Spleen (tissue), 11 donors: ENCODE measurements around the gene GABBR2. TPM values are rescaled to one million over a fixed set of nuclear protein-coding genes. Genes with fewer than 3 reads are reported as not detected.

ENCODE experiments used
- DNase-seq: peaks from one replicate; pipeline ENCODE4 v3.0.0-alpha.2; 2020
- H3K27ac ChIP-seq, 8 donors: fragments of 200-600 bp; sonication (generic) in 7 of 8; 1 replicate in 4 of 8; 2 replicates in 4 of 8; pipeline versions ENCODE4 v1.5.0 to v1.8.0; 2016 to 2021; ENCODE audit warnings: inconsistent platforms in 4 of 8, mild to moderate bottlenecking in 4 of 8, moderate library complexity in 1 of 8
- H3K27me3 ChIP-seq, 7 donors: fragments of 200-600 bp; sonication (generic) in 6 of 7; replicated peaks in 1 of 7; 1 replicate in 4 of 7; 2 replicates in 3 of 7; pipeline versions ENCODE4 v1.5.0 to v1.8.0; 2016 to 2021; ENCODE audit warnings: inconsistent platforms in 3 of 7, mild to moderate bottlenecking in 1 of 7
- H3K36me3 ChIP-seq, 6 donors: fragments of 200-600 bp; sonication (generic) in 5 of 6; 1 replicate in 4 of 6; 2 replicates in 2 of 6; pipeline versions ENCODE4 v1.5.0 to v1.8.0; 2016 to 2021; ENCODE audit warnings: inconsistent platforms in 2 of 6
- H3K4me1 ChIP-seq, 6 donors: fragments of 200-600 bp; sonication (generic) in 5 of 6; 1 replicate in 3 of 6; 2 replicates in 3 of 6; pipeline versions ENCODE4 v1.5.0 to v1.8.0; 2016 to 2021; ENCODE audit warnings: inconsistent platforms in 3 of 6
- H3K4me3 ChIP-seq, 8 donors: fragments of 200-600 bp; sonication (generic) in 7 of 8; 1 replicate in 4 of 8; 2 replicates in 4 of 8; pipeline versions ENCODE4 v1.5.0 to v1.8.0; 2016 to 2021; ENCODE audit warnings: inconsistent platforms in 4 of 8, mild to moderate bottlenecking in 4 of 8, moderate library complexity in 2 of 8
- H3K9me3 ChIP-seq, 8 donors: fragments of 200-600 bp; sonication (generic) in 7 of 8; 1 replicate in 4 of 8; 2 replicates in 4 of 8; pipeline versions ENCODE4 v1.5.0 to v1.8.0; 2016 to 2021; ENCODE audit warnings: inconsistent platforms in 4 of 8
- CTCF ChIP-seq, 11 experiments: fragments of 200-600 bp in 7 of 11; fragments of 450-650 bp in 4 of 11; sonication (generic) in 4 of 11; IDR thresholded peaks in 8 of 11; conservative IDR thresholded peaks in 3 of 11; 1 replicate in 7 of 11; 2 replicates in 4 of 11; pipeline versions ENCODE4 v1.4.0 to v1.8.0; 2016 to 2021; ENCODE audit warnings: antibody characterized with exemption in 11 of 11, inconsistent platforms in 4 of 11, mild to moderate bottlenecking in 1 of 11
- POLR2A ChIP-seq, 3 donors: fragments of 450-650 bp; IDR thresholded peaks; one replicate each; pipeline ENCODE4 v1.5.1; 2017; ENCODE audit warnings: antibody characterized with exemption in 3 of 3, mild to moderate bottlenecking in 1 of 3
- POLR2AphosphoS5 ChIP-seq, 3 donors: sonication (generic); formaldehyde crosslinking; IDR thresholded peaks; one replicate each; pipeline ENCODE4 v1.5.1; 2017; ENCODE audit warnings: antibody characterized with exemption in 3 of 3
- WGBS, 5 donors: extraction: QIAGEN DNeasy Blood & Tissue Kit in 3 of 5; methylation state at CpG; one replicate each; pipeline versions ENCODE4 v1.1.5 to v1.1.7; 2013 to 2018; 5-methylcytosine and 5-hydroxymethylcytosine counted together
- intact Hi-C: fragments of 100-400 bp; cut with DNase I; formaldehyde crosslinking; loops from one replicate; pipeline ENCODE4 v1.15.0; 2023; ENCODE audit warnings: low total_unique reads
- polyA plus RNA-seq, 3 donors: library from polyadenylated mRNA; stranded (reverse); fragments of 200-250 nt; gene quantifications; one replicate each; pipeline ENCODE4 v1.2.1, GENCODE V29; 2013
- total RNA-seq, 7 donors: library from RNA; depleted of rRNA in 3 of 7; stranded (reverse); fragments of >200 nt in 3 of 7; fragmentation: NEBNext Ultra II Directional in 4 of 7; extraction: Animal tissue kit (Norgen Biotek cat#: 25700) in 4 of 7; gene quantifications; one replicate each; pipeline versions ENCODE4 v1.1.0 to v1.2.1, GENCODE V29; 2016 to 2021
- donor health status: healthy with polysubstance abuse.
- donor health status: DM: no; HTN: no; CAD: no; lungs with moderate emphysema.
- donor health status: DM: no; HTN: no; CAD: no.
- donor health status: Bipolar disorder and iron deficiency.
- donor health status: healthy.
- donor health status: DM: no; HTN: no; CAD: no.
- donor health status: DM: yes; HTN: yes; CAD: no.

The GABBR2 gene
- total and polyA plus RNA-seq, 10 donors = 0.03 to 0.32 (median 0.07) TPM; not detected in 7

GRCh38 chr9:98736226-98736625 is 27.5 kb upstream of the GABBR2 start:
- TF ChIP-seq POLR2A (IDR thresholded peaks at IDR 0.05) = no peak
- no peak for TF ChIP-seq POLR2AphosphoS5 (IDR thresholded peaks at IDR 0.05)
- TF ChIP-seq CTCF (IDR thresholded peaks at IDR 0.05 in 8 of 11, conservative IDR thresholded peaks at IDR 0.05 in 3 of 11) = no peak
- no peak for DNase-seq
- no peaks in the 10 kb centered on the region for H3K4me1 ChIP-seq
- H3K27ac ChIP-seq = no peak overlapping the region
- H3K9me3 ChIP-seq = peaks cover 0 to 17% (median 7%) of the 10 kb centered on the region in 8 donors
- peaks cover 0 to 50% (median 9%) of the 10 kb centered on the region in 6 donors for H3K36me3 ChIP-seq
- no peak overlapping the region for H3K4me3 ChIP-seq
- intact Hi-C loops = no loop called here
- H3K27me3 ChIP-seq = no peaks in the 10 kb centered on the region
- WGBS, 5 donors = 76 to 83% (median 82%) methylated on average over 12 of the region's 12 CpGs

- intact Hi-C loops = no loop called here
- Histone ChIP-seq H3K9me3 (peaks cover 0 to 3% (median 0%) of the 10 kb centered on the region in 8 donors), H3K27me3 (no peaks in the 10 kb centered on the region), H3K4me1 (no peaks in the 10 kb centered on the region), H3K27ac (no peak overlapping the region), H3K4me3 (no peak overlapping the region), H3K36me3 (peaks cover 0 to 41% (median 9%) of the 10 kb centered on the region in 6 donors)
- WGBS, 5 donors = 91 to 97% (median 92%) methylated on average over 9 of the region's 9 CpGs
- no peak for TF ChIP-seq CTCF (IDR thresholded peaks at IDR 0.05 in 8 of 11, conservative IDR thresholded peaks at IDR 0.05 in 3 of 11)
- no peak for TF ChIP-seq POLR2A (IDR thresholded peaks at IDR 0.05)
- TF ChIP-seq POLR2AphosphoS5 (IDR thresholded peaks at IDR 0.05) = no peak
- DNase-seq = no peak
Observed at GRCh38 chr9:98732801-98733200, 24.1 kb upstream of the GABBR2 start.

- 84 to 89% (median 86%) methylated on average over 10 of the region's 10 CpGs for WGBS, 5 donors
- TF ChIP-seq CTCF (IDR thresholded peaks at IDR 0.05 in 8 of 11, conservative IDR thresholded peaks at IDR 0.05 in 3 of 11) (no peak), POLR2AphosphoS5 (IDR thresholded peaks at IDR 0.05) (no peak), POLR2A (IDR thresholded peaks at IDR 0.05) (no peak)
- Histone ChIP-seq H3K27ac (no peak overlapping the region), H3K36me3 (peaks cover 0 to 40% (median 9%) of the 10 kb centered on the region in 6 donors), H3K27me3 (no peaks in the 10 kb centered on the region), H3K9me3 (no peaks in the 10 kb centered on the region), H3K4me1 (peaks cover 0 to 2% (median 0%) of the 10 kb centered on the region in 6 donors), H3K4me3 (no peak overlapping the region)
- no peak for DNase-seq
- intact Hi-C loops = no loop called here
Observed at GRCh38 chr9:98732091-98732490, 23.4 kb upstream of the GABBR2 start.

GRCh38 chr9:98730871-98731270 is 22.1 kb upstream of the GABBR2 start:
- no peak overlapping the region for H3K27ac ChIP-seq
- H3K36me3 ChIP-seq = peaks cover 0 to 28% (median 4%) of the 10 kb centered on the region in 6 donors
- no peak for DNase-seq
- H3K4me1 ChIP-seq = peaks cover 0 to 10% (median 3%) of the 10 kb centered on the region in 6 donors
- H3K27me3 ChIP-seq = peaks cover 0 to 4% (median 0%) of the 10 kb centered on the region in 7 donors
- no peak overlapping the region for H3K4me3 ChIP-seq
- intact Hi-C loops = no loop called here
- 85 to 90% (median 86%) methylated on average over 4 to 5 of the region's 5 CpGs for WGBS, 5 donors
- H3K9me3 ChIP-seq = no peaks in the 10 kb centered on the region
- no peak for TF ChIP-seq POLR2AphosphoS5 (IDR thresholded peaks at IDR 0.05)
- TF ChIP-seq CTCF (IDR thresholded peaks at IDR 0.05 in 8 of 11, conservative IDR thresholded peaks at IDR 0.05 in 3 of 11) = no peak
- no peak for TF ChIP-seq POLR2A (IDR thresholded peaks at IDR 0.05)
